Upper lobe of right lung (tissue), 1 donor: Measurements from ENCODE around the gene NTNG1. TPM values are rescaled to one million over a fixed set of nuclear protein-coding genes. Genes with fewer than 3 reads are reported as not detected.

Experiments
- ATAC-seq: fragments of 200-7000 bp; cut with Tn5 transposase; one replicate; pipeline ENCODE4 v1.9.1; 2020; ENCODE audit warnings: mild to moderate bottlenecking, moderate library complexity
- DNase-seq: peaks from one replicate; pipeline ENCODE4 v3.0.0-alpha.2; 2020
- H3K27ac ChIP-seq: fragments of 200-600 bp; one replicate; pipeline ENCODE4 v1.8.0; 2022
- H3K27me3 ChIP-seq: fragments of 200-600 bp; one replicate; pipeline ENCODE4 v1.8.0; 2022; ENCODE audit warnings: mild to moderate bottlenecking
- H3K36me3 ChIP-seq: fragments of 200-600 bp; one replicate; pipeline ENCODE4 v1.8.0; 2022
- H3K4me1 ChIP-seq: fragments of 200-600 bp; one replicate; pipeline ENCODE4 v1.8.0; 2022
- H3K4me3 ChIP-seq: fragments of 200-600 bp; one replicate; pipeline ENCODE4 v1.8.0; 2022; ENCODE audit warnings: mild to moderate bottlenecking
- H3K9me3 ChIP-seq: fragments of 200-600 bp; one replicate; pipeline ENCODE4 v1.8.0; 2022
- intact Hi-C: fragments of 100-400 bp; cut with DNase I; formaldehyde crosslinking; loops from one replicate; pipeline ENCODE4 v1.11.0; 2022
- total RNA-seq: library from RNA; stranded (reverse); fragmentation: NEBNext Ultra II Directional; extraction: Animal tissue kit (Norgen Biotek cat#: 25700); gene quantifications from one replicate; pipeline ENCODE4 v1.2.1, GENCODE V29; 2021
- TF ChIP-seq, protein P1 (sequence below): fragments of 200-600 bp; IDR thresholded peaks from one replicate; pipeline ENCODE4 v1.8.0; 2022; ENCODE audit warnings: antibody characterized with exemption
- donor health status: DM: no; HTN: yes; CAD: no; lungs with severe emphysema.

NTNG1 gene
- total RNA-seq, 1 donor from 2014 or later, result 12.6 TPM

DNA sequence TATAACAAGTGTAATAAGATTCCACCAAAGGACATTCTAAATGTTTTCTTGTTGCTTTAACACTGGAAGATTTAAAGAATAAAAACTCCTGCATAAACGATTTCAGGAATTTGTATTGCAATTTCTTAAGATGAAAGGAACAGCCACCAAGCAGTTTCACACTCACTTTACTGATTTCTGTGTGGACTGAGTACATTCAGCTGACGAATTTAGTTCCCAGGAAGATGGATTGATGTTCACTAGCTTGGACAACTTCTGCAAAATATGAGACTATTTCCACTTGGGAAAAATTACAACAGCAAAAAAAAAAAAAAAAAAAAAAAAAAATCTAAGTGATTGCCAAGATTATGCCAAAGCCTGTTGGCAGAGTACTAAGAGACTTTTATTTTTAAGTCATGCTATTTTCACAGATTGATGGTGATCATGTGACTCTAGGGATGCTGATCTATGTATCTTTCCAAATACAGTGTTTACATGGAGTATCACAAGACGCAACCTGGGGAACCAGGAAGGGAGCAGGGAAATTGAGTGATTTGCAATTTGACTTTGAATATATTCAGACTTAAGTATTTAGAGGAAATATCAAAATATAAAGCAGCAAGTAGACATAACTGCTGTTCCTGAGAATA lies 341.0 kb downstream of the NTNG1 start:
- no peak for DNase-seq
- intact Hi-C loops, result no loop called here
- ATAC-seq, result no peak
- H3K4me1 ChIP-seq, result no peaks in the 10 kb centered on the region
- H3K36me3 ChIP-seq, result no peaks in the 10 kb centered on the region
- TF ChIP-seq, protein P1, sequence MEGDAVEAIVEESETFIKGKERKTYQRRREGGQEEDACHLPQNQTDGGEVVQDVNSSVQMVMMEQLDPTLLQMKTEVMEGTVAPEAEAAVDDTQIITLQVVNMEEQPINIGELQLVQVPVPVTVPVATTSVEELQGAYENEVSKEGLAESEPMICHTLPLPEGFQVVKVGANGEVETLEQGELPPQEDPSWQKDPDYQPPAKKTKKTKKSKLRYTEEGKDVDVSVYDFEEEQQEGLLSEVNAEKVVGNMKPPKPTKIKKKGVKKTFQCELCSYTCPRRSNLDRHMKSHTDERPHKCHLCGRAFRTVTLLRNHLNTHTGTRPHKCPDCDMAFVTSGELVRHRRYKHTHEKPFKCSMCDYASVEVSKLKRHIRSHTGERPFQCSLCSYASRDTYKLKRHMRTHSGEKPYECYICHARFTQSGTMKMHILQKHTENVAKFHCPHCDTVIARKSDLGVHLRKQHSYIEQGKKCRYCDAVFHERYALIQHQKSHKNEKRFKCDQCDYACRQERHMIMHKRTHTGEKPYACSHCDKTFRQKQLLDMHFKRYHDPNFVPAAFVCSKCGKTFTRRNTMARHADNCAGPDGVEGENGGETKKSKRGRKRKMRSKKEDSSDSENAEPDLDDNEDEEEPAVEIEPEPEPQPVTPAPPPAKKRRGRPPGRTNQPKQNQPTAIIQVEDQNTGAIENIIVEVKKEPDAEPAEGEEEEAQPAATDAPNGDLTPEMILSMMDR, result no peak
- peaks cover 15% of the 10 kb centered on the region for H3K27me3 ChIP-seq
- H3K9me3 ChIP-seq, result no peaks in the 10 kb centered on the region
- no peak overlapping the region for H3K4me3 ChIP-seq
- H3K27ac ChIP-seq, result no peak overlapping the region

DNA sequence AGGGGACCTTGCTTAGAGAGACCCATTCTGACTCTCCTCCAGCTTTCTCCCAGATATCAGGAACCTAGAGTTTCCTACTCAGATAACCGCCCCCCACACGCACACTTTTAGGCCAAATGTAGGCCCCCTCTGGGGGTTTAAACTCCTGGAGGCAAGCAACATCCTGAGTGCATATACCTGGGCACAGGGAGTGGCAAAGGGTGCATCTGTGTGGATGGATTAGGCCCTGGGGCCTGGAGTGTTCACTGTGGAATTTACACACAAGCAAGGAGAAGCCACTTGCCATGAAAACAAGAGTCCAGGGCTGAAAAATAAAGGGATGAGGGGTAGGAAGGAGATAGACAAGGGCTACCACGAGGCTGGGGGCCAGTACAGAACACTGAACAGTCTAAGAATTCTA lies 343.1 kb downstream of the NTNG1 start:
- Histone ChIP-seq H3K4me3 (no peak overlapping the region), H3K9me3 (no peaks in the 10 kb centered on the region), H3K4me1 (no peaks in the 10 kb centered on the region), H3K36me3 (no peaks in the 10 kb centered on the region), H3K27me3 (peaks cover 8% of the 10 kb centered on the region), H3K27ac (no peak overlapping the region)
- TF ChIP-seq, protein P1, result no peak
- ATAC-seq (no peak), DNase-seq (no peak)
- intact Hi-C loops, result no loop called here

DNA sequence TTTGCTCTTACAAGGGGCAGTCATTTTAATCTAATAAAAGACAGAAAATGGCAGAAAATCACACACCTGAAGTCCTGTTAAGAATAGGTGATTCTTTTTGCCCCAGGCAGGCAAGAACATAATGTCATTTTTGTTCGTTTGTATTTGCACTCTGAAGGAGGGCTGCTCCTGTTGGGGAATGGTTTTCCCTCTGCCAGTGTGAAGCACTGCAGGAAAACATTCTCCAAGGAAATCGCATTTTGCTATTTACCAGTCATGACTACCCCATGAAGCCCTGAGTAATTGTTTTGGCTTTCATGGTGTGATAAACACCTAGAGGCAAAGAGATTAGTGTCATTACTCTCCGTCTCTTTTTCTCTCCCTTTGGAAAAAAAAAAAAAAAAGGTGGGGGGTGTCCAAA lies 345.5 kb downstream of the NTNG1 start:
- Histone ChIP-seq H3K9me3 (no peaks in the 10 kb centered on the region), H3K4me1 (no peaks in the 10 kb centered on the region), H3K36me3 (no peaks in the 10 kb centered on the region), H3K27ac (no peak overlapping the region), H3K4me3 (no peak overlapping the region), H3K27me3 (peaks cover 17% of the 10 kb centered on the region)
- DNase-seq (no peak), ATAC-seq (no peak)
- intact Hi-C loops, result no loop called here
- TF ChIP-seq, protein P1, result no peak

DNA sequence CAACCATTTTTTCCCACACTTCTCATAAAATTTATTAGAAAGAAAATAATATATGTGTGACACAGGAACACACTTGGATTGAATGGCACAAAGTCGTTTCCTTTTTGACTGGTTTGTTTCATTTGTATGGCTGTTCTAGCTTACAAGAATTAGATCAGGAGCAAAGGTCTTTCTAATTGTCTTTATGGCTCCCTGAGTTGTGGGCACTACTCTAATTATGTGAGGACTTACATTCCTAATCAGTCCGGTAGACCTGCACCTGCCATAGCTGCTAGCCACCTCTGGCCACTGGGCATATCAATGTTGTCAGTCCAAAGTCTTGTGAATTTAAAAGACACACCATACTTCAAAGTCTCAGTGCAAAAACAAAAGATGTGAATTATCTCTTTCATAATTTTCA lies 346.7 kb downstream of the NTNG1 start:
- TF ChIP-seq, protein P1, result no peak
- intact Hi-C loops, result no loop called here
- no peak for ATAC-seq

DNA sequence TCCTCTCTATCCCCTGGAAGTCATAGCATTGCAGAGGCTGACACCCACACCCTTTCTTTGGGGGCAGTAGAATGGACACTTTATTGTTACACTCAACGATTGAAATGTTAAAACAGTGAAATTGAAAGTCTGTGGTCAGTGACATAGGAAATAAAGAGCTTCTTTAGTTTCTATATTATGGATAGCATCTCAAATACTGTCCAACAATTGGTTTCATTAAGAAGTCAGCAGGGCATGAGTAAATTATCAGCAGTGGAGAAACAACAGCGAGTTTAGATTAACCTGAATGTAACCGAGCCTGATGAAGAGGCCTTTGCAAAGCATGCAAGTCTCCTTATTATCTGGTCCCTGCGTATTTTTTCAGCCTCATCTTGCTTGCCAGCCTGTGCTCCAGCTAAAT lies 350.7 kb downstream of the NTNG1 start:
- Histone ChIP-seq H3K4me3 (no peak overlapping the region), H3K4me1 (no peaks in the 10 kb centered on the region), H3K36me3 (no peaks in the 10 kb centered on the region), H3K9me3 (no peaks in the 10 kb centered on the region), H3K27me3 (peaks cover 15% of the 10 kb centered on the region), H3K27ac (no peak overlapping the region)
- ATAC-seq (no peak), DNase-seq (no peak)
- intact Hi-C loops, result no loop called here
- TF ChIP-seq, protein P1, result no peak

More for the DNA sequence above, 346.7 kb downstream of the NTNG1 start:
- H3K36me3 ChIP-seq, result no peaks in the 10 kb centered on the region
- no peak for DNase-seq
- H3K27ac ChIP-seq, result no peak overlapping the region
- H3K27me3 ChIP-seq, result peaks cover 14% of the 10 kb centered on the region
- H3K9me3 ChIP-seq, result no peaks in the 10 kb centered on the region
- H3K4me1 ChIP-seq, result no peaks in the 10 kb centered on the region
- H3K4me3 ChIP-seq, result no peak overlapping the region
